Fibroblast of skin of abdomen (primary cell): ENCODE results near the gene HOXB7.

Experiments
- DNase-seq: peaks from one replicate; pipeline ENCODE4 v3.0.0-alpha.2; 2013

The HOXB7 gene

GRCh38 chr17:48636177-48637018 is 25.6 kb upstream of the HOXB7 start:
- DNase-seq: peak; percentile 74

GRCh38 chr17:48634493-48635208 is 23.8 kb upstream of the HOXB7 start:
- no peak for DNase-seq

GRCh38 chr17:48633266-48633677 is 22.5 kb upstream of the HOXB7 start:
- DNase-seq: no peak

DNA sequence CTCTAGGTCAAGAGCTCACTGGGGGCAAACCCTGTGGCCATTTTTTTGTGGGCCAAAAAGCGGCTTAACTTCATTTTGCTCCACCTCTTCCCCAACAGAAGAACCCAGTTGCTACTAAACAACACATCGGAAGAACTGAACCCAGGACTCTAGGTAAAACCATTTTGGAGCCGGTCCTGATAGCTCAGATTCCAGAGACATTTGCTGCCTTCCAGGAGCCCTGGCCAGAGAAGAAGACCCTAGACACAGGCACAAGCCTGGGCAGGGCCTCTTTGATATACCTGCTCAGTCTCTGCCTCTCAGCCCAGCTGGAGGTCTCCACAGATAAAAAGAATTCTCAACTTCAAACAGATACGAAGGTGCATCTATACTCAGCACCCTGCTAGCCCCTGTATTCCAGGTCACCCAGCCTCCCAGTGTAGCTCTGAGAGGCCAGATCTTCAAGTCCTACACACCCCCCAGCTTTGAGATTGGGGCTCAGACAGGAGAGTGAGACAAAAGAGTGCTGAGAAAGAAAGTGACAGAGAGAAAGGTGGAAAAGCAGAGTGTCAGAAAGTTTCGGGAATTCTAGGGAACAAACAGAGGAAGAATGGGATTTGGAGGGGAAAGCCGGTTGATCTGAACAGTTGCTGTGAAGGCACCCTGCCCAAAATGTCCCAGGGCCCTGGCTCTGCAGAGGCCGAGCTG is 21.9 kb upstream of the HOXB7 start:
- DNase-seq: no peak

DNA sequence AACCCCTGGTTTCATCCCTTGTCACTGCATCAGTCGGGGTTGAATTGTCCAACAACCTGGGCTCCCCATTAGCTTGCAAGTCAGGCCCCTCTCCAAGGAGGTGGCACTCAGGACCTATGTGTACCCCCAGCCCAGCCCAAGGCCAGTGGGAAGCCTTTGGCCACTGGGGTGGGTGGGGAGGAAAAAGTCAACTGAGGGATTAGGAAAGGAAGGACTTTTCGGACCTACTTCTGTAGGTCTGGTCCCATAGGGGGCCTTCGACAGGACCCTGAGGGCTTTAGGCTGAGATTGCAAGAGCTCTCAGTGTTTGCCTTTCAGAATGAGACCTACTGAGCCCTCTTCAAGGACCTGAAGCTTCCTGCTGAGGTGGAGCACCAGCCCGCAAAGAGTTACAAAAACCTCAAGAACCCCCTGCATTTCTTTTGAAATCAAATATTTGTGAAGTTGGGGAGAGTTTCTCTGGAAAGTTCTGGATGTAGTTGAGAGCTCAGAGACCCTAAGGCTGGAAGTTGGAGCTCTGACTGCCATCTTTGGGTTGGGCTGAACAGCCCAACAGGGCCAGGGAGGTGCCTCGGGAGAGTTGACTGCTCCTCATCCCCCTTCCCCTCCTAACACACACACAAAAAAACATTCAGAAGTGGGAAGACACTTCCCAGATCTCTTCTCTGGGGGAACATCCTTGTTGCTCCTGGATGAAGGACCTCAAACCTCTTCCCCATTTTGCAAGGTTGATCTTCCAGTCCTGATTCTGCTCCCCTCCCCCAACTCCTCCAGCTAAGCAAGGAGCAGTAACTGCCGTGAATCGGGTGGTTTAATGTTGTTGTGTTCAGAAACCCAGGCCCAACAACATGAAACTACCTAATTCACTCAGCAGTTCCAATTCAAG is 21.1 kb upstream of the HOXB7 start:
- DNase-seq: no peak

DNA sequence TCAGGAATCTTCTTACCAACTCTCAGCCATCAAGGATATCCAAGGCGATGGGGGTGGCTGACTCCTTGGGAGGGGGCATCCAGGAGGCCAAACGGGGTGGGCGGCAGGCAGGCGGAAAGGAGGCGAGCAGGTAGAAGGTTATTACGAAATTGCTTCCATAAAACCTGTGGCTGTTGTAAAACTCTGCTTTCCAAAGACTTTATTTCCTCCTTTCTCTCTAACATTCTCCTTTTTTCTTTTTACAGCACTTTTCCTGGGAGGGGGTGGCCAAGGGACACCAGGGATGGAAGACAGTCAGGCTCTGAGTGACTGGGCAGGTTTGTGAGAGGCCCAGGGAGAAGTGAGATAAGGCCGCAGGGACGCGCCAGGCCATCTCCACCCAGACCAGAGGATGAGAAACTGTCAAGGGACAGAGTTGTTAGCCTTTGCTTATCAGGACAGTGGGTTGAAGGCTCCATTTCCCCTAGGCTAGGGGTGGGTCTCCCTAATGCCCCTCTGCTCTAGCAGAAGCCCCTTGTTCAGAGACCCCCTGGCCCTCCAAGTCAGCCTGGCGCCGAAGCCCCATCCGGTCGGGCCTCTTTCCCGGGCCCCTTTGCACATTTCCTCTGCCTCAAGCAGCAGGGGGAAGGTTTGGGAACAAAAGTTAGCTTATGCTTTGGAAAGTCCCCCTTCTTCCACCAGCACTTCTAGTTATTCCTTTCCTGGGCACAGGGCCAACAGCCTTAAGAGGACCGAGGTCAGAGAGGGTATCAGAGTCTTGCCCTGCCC is 20.3 kb upstream of the HOXB7 start:
- no peak for DNase-seq

- DNase-seq: no peak
Observed at GRCh38 chr17:48630009-48630924, 19.4 kb upstream of the HOXB7 start.

GRCh38 chr17:48629411-48629759 is 18.6 kb upstream of the HOXB7 start:
- DNase-seq: no peak

DNA sequence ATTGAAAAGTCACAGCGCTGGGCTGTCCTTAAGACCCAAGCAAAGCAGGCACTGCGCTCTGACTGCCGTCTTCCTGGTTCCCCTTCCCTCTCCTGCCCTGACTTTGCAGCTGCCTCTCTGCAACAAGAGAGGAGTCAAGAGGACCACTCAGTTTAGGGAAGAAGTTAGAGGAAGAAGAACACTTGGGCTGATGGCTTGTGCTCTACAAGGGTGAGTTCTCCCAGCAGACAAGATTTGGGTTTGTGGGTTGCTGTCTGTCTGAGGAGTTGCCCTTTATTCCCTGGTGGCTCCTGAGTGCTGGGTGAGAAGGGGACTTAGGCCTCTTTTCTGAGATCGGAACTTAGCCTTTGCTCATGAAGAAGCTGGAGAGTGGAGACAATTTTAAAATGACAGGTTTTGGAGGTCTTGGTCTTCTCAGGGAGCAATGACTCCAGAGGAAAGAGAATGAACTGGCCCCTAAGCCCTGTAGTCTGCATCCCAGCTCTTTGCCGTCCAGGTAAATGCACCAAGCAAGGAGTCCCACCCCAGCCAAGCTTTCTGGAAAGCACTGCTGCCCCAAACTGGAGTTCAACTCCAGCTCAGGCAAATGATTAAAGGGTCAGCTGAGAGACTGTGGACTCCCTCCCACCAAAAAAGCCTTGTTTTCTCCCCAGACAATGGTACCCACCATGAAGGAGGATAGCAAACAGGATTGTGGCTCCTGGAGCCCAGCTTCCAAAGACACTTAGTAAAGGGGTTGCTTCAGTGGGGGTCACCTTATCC is 18.0 kb upstream of the HOXB7 start:
- no peak for DNase-seq

- no peak for DNase-seq
Observed at GRCh38 chr17:48627623-48628521, 17.1 kb upstream of the HOXB7 start.

DNA sequence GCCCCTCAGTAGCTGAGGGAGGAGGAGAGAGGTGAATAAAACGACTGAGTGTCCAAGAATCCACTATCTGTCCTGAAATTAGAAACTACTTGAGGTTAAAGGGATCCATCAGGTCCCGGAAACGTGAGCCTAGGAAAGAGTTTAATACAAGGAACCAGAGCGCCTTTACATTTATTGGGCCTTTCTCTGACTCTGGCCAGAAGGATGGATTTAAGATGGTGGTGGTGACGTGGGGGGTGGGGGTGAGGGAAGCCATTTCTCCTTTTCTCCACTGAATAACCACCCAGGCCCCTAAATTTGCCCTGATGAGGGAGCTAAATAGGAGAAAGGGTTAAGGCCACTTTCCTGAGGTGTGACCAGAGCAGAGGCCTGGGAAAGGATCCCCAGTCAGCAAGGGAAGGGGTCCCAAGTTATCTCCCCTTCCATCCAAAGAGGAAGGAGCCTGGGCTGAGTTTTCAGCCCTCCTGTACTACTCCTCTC is 16.3 kb upstream of the HOXB7 start:
- no peak for DNase-seq

GRCh38 chr17:48626245-48627117 is 15.7 kb upstream of the HOXB7 start, which contains the start of gene HOXB9:
HOXB9 (minus strand) TSS chr17:48626358; CDS start chr17:48626269, 89 bp downstream.
- peak; percentile 80 for DNase-seq

DNA sequence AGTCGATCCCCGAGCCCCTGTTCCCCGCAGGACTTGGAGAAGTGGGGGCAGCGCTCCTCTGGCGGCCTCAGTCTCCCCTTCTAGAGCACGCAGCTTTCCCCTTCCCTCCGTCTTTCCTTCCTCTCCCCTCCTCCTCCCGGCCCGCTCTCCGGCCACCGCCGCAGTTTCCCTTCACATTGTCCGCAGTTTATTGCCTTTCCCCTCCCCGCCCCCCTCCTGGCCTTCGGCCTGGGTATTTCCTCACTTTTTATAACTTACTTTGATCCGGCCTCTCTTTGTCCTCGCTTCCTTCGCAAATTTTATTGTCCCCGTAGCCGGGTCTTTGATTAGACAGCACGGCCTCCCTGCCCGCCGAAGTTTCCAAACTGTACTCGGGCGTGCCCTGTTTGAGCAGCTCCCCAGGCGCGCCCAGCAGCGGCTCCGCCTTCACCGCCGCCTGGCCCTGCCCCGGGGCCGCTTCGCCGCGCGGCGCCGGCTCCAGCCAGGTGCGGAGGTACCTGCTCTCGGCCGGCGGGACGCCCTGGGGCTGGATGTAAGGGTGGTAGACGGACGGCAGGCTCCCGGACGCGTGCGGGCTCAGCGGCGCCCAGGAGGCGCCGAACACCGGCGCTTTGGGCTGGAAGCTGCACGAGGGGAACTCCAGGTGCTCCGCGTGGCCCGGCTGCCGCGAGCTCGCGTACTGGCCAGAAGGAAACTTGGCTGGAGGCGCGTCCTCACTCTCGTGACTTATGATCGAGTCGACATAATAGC is 14.9 kb upstream of the HOXB7 start:
- no peak for DNase-seq

- DNase-seq: no peak
Observed at GRCh38 chr17:48624544-48625494, 14.0 kb upstream of the HOXB7 start.

DNA sequence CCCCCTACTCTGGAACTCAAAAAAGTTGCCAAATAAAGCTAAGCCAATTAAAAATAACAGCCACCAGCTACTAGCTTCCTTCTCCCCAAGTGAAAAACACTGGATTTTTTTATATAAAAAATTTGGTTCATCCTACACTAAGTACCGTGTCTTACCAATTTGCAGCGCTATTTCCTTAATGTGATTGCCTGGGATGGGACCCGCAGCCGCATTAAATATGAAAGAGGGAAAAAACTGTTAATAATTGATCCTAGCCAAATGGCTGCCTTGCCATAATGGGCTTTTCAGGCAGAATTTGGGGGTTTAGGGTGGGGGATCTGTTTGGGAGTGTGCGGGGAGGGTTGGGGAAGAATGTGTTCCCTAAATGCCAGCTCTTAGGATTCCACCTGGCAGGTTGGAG is 13.3 kb upstream of the HOXB7 start:
- DNase-seq: no peak
